Measurements from ENCODE around the gene SERPINA1. TPM values are rescaled to one million over a fixed set of nuclear protein-coding genes. Genes with fewer than 3 reads are reported as not detected.

Gene SERPINA1
- total RNA-seq, 3 donors from 2014 or later (not counting 1 experiment from before 2014, with no cell fraction given) = 12.7 to 65.3 (median 48.3) TPM

DNA sequence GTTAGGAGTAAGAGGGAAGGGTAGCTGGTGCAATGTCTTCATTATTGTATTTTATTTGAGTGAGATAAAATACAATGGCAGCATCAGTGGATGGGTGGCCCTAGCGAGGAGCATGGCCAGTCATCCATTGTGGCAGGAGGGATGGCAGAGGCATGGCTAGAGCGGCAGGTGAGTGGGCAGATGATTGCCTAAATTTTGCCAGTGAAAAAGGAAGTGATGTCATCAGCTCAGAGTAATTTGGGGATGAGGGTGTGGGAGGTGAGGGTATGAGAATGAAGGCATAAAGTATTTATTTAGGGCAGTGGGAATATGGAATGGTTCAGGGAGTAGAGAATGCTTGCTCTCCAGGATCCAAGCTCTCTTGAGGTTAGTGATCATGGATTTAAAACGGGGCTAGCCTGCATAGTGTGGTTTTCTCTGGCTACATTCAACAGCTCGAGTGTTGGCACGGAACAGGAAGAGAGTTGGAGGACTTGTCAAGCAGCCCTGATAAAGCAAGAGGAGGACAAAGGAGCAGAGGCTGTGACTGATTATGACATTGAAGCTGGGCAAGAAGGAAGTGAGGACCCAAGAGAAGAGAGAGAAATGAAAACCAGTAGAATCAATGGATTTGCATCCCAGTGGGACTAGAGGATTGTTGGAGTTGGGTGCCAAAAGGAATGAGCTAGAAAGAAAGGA, 46.6 kb downstream of the SERPINA1 start:
- Mint-ChIP-seq H3K4me3 (no peak overlapping the region), H3K27ac (no peak overlapping the region), H3K9me3 (no peaks in the 10 kb centered on the region), H3K27me3 (ENCODE audit: low read depth in 2 of 2) (peaks cover 12 to 25% of the 10 kb centered on the region in 2 donors), H3K36me3 (no peaks in the 10 kb centered on the region), H3K4me1 (no peaks in the 10 kb centered on the region)
- H3K36me3 ChIP-seq (ENCODE audit: control insufficient read depth, insufficient read depth, low read length) = no peaks in the 10 kb centered on the region
- DNase-seq (no peak), ATAC-seq (no peak)
- H3K27ac ChIP-seq (ENCODE audit: low read length) = no peak overlapping the region
- intact Hi-C loops (cut with micrococcal nuclease) = no loop called here
- no peaks in the 10 kb centered on the region for H3K27me3 ChIP-seq (ENCODE audit: control insufficient read depth, insufficient read depth, low read length)
- WGBS (ENCODE audit: insufficient coverage) = 34% methylated on average over 5 of the region's 5 CpGs
- TF ChIP-seq, protein P1, sequence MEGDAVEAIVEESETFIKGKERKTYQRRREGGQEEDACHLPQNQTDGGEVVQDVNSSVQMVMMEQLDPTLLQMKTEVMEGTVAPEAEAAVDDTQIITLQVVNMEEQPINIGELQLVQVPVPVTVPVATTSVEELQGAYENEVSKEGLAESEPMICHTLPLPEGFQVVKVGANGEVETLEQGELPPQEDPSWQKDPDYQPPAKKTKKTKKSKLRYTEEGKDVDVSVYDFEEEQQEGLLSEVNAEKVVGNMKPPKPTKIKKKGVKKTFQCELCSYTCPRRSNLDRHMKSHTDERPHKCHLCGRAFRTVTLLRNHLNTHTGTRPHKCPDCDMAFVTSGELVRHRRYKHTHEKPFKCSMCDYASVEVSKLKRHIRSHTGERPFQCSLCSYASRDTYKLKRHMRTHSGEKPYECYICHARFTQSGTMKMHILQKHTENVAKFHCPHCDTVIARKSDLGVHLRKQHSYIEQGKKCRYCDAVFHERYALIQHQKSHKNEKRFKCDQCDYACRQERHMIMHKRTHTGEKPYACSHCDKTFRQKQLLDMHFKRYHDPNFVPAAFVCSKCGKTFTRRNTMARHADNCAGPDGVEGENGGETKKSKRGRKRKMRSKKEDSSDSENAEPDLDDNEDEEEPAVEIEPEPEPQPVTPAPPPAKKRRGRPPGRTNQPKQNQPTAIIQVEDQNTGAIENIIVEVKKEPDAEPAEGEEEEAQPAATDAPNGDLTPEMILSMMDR (IDR thresholded peaks at IDR 0.05) = no peak
- H3K4me3 ChIP-seq (ENCODE audit: low read length) = no peak overlapping the region
- no peaks in the 10 kb centered on the region for H3K9me3 ChIP-seq (ENCODE audit: control insufficient read depth, insufficient read depth, low read length)
- no peaks in the 10 kb centered on the region for H3K4me1 ChIP-seq (ENCODE audit: control insufficient read depth, insufficient read depth, low read length)

DNA sequence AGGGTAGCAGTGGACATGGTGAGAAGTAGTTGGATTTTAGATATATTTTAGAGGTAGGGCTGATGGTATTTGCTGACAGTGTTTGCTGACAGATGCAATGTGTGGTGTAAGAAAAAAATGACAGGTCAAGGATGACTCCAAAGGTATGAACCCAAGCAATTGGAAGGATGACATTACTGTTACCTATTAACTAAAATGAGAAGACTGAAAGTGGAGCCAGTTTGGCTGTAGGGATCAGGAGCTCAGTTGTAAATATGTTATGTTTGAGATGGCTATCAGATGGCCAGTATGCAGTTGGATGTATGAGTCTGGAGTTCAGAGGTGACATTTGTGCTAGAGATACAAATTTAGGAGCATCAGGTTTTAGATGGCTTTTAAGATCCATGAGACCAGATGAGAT, 47.9 kb downstream of the SERPINA1 start:
- Histone ChIP-seq H3K27ac (ENCODE audit: low read length) (no peak overlapping the region), H3K9me3 (ENCODE audit: control insufficient read depth, insufficient read depth, low read length) (no peaks in the 10 kb centered on the region), H3K4me1 (ENCODE audit: control insufficient read depth, insufficient read depth, low read length) (no peaks in the 10 kb centered on the region), H3K36me3 (ENCODE audit: control insufficient read depth, insufficient read depth, low read length) (no peaks in the 10 kb centered on the region), H3K27me3 (ENCODE audit: control insufficient read depth, insufficient read depth, low read length) (no peaks in the 10 kb centered on the region), H3K4me3 (ENCODE audit: low read length) (no peak overlapping the region)
- Mint-ChIP-seq H3K27me3 (ENCODE audit: low read depth in 2 of 2) (peaks cover 12 to 32% of the 10 kb centered on the region in 2 donors), H3K9me3 (no peaks in the 10 kb centered on the region), H3K4me1 (no peaks in the 10 kb centered on the region), H3K27ac (no peak overlapping the region), H3K36me3 (no peaks in the 10 kb centered on the region), H3K4me3 (no peak overlapping the region)
- intact Hi-C loops (cut with micrococcal nuclease) = no loop called here
- DNase-seq = no peak
- no peak for ATAC-seq
- TF ChIP-seq, protein P1 (IDR thresholded peaks at IDR 0.05) = no peak

DNA sequence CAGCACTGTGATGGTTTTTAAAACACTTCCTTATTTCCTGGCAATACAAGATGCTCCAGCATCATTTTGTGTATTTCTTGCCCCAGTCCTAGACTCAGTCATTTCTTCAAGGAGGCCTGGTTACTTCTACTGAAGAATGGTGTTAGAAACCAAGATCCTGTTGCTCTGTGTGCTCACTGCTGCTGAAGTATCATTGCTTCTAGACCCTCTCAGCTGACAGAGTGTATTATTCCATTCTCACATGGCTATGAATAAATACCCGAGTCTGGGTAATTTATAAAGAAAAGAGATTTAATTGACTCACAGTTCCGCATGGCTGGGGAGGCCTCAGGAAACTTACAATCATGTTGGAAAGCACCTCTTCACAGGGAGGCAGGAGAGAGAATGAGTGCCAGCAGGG, 50.4 kb downstream of the SERPINA1 start:
- TF ChIP-seq, protein P1 (IDR thresholded peaks at IDR 0.05) = no peak
- Histone ChIP-seq H3K36me3 (ENCODE audit: control insufficient read depth, insufficient read depth, low read length) (no peaks in the 10 kb centered on the region), H3K4me1 (ENCODE audit: control insufficient read depth, insufficient read depth, low read length) (no peaks in the 10 kb centered on the region), H3K27ac (ENCODE audit: low read length) (no peak overlapping the region), H3K27me3 (ENCODE audit: control insufficient read depth, insufficient read depth, low read length) (no peaks in the 10 kb centered on the region), H3K4me3 (ENCODE audit: low read length) (no peak overlapping the region), H3K9me3 (ENCODE audit: control insufficient read depth, insufficient read depth, low read length) (no peaks in the 10 kb centered on the region)
- ATAC-seq = no peak
- no peak overlapping the region for H3K27ac Mint-ChIP-seq
- whole genome bisulfite sequencing (ENCODE audit: insufficient coverage) = 93% methylated on average over 1 of the region's 2 CpGs
- peaks cover 25 to 56% of the 10 kb centered on the region in 2 donors for H3K27me3 Mint-ChIP-seq (ENCODE audit: low read depth in 2 of 2)
- no peaks in the 10 kb centered on the region for H3K4me1 Mint-ChIP-seq
- no peaks in the 10 kb centered on the region for H3K36me3 Mint-ChIP-seq
- no peak for DNase-seq
- no peaks in the 10 kb centered on the region for H3K9me3 Mint-ChIP-seq
- no peak overlapping the region for H3K4me3 Mint-ChIP-seq
- intact Hi-C loops (cut with micrococcal nuclease) = no loop called here

DNA sequence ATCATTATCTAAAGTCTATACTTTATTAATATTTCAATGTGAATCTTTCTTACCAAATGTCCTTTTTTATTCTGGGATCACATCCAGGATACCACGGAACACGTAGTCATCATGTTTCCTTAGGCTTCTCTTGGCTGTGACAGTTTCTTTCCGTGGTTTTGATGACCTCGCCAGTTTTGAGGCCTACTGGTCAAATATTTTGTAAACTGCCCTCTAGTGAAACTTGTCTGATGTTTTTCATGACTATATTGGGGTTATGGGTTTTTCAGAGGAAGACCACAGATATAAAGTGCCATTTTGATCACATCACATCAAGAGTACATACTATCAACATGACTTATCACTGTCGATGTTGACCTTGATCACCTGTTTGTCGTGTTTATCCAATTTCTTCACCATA, 51.1 kb downstream of the SERPINA1 start:
- ATAC-seq (no peak), DNase-seq (no peak)
- Mint-ChIP-seq H3K36me3 (no peaks in the 10 kb centered on the region), H3K9me3 (no peaks in the 10 kb centered on the region), H3K4me3 (no peak overlapping the region), H3K27ac (no peak overlapping the region), H3K4me1 (no peaks in the 10 kb centered on the region), H3K27me3 (ENCODE audit: low read depth in 2 of 2) (peaks cover 25 to 61% of the 10 kb centered on the region in 2 donors)
- intact Hi-C loops (cut with micrococcal nuclease) = no loop called here
- H3K9me3 ChIP-seq (ENCODE audit: control insufficient read depth, insufficient read depth, low read length) = no peaks in the 10 kb centered on the region
- H3K27ac ChIP-seq (ENCODE audit: low read length) = no peak overlapping the region
- H3K4me1 ChIP-seq (ENCODE audit: control insufficient read depth, insufficient read depth, low read length) = no peaks in the 10 kb centered on the region
- 78% methylated on average over 6 of the region's 6 CpGs for whole genome bisulfite sequencing (ENCODE audit: insufficient coverage)
- no peaks in the 10 kb centered on the region for H3K36me3 ChIP-seq (ENCODE audit: control insufficient read depth, insufficient read depth, low read length)
- no peaks in the 10 kb centered on the region for H3K27me3 ChIP-seq (ENCODE audit: control insufficient read depth, insufficient read depth, low read length)
- TF ChIP-seq, protein P1 (IDR thresholded peaks at IDR 0.05) = no peak
- H3K4me3 ChIP-seq (ENCODE audit: low read length) = no peak overlapping the region

Data from natural killer cell (primary cell).